ENCODE results near the gene FOCAD.
"Not testable (repeated sequence)": the region's sequence is repeated elsewhere in the genome, so short reads cannot be mapped to it uniquely, and the experiment has no call there.

Gene FOCAD

GRCh38 chr9:20973246-20973947 is 289.3 kb downstream of the FOCAD start:
- not testable (repeated sequence) for DNase-seq (ENCODE audit: low spot score)

GRCh38 chr9:20974191-20974938 is 290.3 kb downstream of the FOCAD start:
- DNase-seq (ENCODE audit: low spot score) = not testable (repeated sequence)

DNA sequence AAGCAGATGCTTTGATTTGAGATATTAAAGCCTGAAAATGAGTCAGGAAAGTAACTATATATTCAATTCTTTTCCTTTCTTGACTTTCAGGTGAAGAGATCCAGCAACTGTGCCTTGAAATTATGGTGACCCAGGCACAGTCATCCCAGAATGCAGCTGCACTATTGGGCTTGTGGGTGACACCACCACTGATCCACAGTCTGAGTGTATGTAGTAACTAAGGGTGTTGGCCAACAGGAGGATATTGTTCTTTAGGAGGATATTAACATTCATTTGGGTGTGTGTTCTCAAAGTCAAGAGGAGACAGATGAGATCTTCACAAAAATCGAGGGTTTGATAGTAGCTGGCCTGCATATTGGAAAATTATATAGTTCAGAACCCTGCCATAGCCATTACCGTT is 294.2 kb downstream of the FOCAD start:
- no peak for DNase-seq (ENCODE audit: low spot score)

DNA sequence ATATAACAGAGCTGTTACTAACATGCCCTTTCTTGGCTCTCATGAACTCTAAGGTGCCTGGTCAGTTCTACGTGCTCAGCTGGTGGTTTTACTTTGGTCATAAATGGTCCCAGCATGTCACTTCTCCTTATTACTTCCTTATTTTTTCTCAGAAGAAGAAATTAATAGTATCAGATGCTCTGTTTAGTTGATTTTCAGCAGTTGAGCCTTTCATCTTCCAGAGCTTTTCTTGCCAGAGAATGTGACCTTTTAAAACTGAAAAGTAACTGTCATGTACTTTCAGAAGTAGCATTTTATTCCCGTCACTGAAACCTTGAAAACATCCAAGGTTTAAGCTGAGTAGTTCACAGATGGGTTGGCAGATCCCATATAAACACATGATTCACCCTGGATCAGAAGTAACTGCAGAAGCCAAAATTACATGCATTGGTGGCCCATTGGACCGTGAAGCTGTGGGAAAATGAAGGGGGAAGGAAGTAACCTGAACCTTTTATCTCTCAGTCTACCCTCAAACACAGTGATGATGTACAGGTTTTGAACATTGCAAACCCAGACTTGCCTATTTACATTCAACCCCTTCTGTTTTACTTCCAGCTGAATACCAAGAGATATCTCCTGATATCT is 296.9 kb downstream of the FOCAD start:
- no peak for DNase-seq (ENCODE audit: low spot score)

- DNase-seq (ENCODE audit: low spot score) = no peak
Measured at GRCh38 chr9:20981486-20981885, 297.4 kb downstream of the FOCAD start.

GRCh38 chr9:20984506-20984905 is 300.4 kb downstream of the FOCAD start:
- DNase-seq (ENCODE audit: low spot score) = no peak

- DNase-seq (ENCODE audit: low spot score) = no peak
Measured at GRCh38 chr9:20985851-20986600, 302.0 kb downstream of the FOCAD start.

- no peak for DNase-seq (ENCODE audit: low spot score)
Measured at GRCh38 chr9:20987521-20987920, 303.5 kb downstream of the FOCAD start.

DNA sequence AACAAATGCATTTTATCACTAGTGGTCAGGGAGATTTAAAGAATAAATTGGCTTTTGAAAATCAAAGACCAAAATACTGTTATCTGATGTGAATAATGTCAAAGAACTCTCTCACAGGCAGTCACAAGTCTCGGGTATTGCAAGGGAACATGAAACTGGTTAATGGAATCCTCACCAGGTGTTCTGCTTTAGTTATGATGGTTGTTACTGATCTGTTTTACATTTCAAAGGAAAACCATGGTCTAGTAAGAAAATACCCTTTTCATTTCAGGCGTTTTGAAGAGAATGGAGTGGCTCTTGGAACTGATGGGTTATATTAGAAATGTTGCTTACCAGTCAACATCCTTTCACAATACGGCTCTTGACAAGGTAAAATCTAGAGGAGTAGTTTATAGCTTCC is 304.0 kb downstream of the FOCAD start:
- no peak for DNase-seq (ENCODE audit: low spot score)

- no peak for DNase-seq (ENCODE audit: low spot score)
Measured at GRCh38 chr9:20988671-20989315, 304.7 kb downstream of the FOCAD start.

GRCh38 chr9:20989923-20990341 is 305.9 kb downstream of the FOCAD start:
- no peak for DNase-seq (ENCODE audit: low spot score)

DNA sequence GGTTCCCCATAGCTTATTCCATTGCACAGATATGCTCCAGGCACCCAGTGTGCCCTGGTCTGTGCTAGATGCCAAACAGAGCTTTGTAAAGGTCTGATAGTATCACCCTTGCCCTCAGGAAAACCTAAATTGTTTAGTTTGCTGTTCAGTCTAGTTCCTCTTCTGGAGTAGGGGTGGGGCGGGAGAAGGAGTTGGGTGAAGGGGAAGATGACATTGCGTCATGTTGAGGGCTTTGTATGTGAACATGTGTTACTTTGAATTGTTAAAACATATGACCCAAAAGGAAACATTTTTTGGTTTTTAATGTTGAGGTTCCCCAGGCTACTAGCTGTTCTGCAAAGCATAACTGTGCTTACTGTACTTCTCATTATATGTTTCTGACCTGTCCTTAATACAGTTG is 306.8 kb downstream of the FOCAD start:
- DNase-seq (ENCODE audit: low spot score) = no peak

GRCh38 chr9:20994486-20994885 is 310.4 kb downstream of the FOCAD start:
- DNase-seq (ENCODE audit: low spot score) = no peak

DNA sequence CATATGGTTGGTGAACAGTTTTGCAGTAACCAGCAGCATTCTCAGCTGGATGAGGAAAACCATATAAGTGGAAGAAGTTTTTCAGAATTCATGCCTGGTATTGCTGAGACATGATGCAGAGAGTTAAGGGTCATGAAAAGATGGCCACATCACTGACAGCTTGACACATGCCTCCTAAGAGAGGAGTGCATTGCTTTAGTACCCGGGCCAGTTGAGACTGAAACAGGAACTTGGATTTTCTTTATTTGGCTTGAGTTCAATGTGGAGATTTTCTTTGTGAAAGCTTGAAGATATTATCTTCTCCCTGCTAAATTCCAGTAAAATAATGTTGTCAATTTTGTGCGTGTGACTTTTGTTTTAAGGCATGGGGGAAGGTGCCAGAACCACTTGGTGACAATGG is 311.6 kb downstream of the FOCAD start:
- no peak for DNase-seq (ENCODE audit: low spot score)

DNA sequence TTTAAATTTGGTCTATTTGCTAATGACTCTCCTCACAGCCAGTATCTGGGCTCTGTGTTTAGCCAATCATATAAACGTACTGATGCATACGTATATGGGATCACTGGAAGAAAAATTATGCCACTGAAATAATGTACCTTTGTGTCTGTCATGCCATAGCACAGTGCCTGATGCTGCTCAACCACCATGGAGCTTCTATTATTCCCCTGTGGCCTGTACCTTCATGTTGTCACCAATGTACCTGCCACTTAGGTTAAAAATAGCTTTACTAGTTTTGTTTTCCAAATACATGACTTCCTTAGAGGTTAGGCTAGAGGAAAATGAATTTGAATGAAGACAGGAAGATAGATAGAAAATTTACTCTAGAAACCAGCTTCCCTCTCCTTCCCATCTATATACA is 312.8 kb downstream of the FOCAD start:
- no peak for DNase-seq (ENCODE audit: low spot score)

DNA sequence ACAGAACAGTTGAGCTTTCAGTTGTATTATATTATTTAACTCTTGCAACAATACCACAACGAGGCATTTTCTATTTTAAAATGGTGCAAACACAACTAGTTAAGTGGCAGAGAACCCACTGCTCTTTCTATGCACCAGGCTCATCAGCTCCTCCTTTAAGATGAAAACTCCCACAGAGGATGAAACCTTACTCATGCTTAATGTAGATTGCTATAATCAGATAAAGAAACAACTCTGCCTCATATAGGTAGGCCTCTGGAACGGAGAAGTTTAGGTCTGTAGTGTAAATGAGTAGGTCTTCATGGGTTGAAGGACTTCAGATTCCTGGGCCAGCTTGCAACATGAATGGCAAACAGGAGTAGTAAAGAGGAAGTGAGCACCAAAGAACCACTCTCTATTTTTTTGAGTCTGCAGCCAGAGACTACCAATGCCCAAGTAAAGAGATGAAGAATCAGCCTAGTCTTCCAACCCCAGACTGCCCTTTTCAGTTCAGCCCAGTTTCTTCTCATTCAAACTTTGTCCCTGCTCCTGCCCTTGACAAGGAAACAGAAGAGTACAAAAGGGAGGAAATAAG is 313.5 kb downstream of the FOCAD start:
- DNase-seq (ENCODE audit: low spot score) = no peak

DNA sequence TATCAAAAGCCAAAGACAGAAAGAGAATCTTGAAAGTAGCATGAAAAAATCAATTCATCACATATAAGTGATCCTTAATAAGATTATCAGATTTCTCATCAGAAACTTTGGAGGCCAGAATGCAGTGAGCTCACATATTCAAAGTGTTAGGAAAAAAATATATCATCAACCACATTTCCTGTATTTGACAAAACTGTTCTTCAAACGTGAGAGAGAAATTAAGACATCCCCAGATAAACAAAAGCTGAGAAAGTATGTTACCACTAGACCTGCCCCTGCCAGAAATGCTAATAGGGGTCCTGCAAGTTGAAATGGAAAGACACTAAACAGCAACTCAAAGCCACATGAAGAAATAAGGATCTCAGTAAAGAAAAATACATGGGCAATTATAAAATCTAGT is 317.5 kb downstream of the FOCAD start:
- DNase-seq (ENCODE audit: low spot score) = no peak

GRCh38 chr9:21002040-21002439 is 318.0 kb downstream of the FOCAD start:
- no peak for DNase-seq (ENCODE audit: low spot score)

DNA sequence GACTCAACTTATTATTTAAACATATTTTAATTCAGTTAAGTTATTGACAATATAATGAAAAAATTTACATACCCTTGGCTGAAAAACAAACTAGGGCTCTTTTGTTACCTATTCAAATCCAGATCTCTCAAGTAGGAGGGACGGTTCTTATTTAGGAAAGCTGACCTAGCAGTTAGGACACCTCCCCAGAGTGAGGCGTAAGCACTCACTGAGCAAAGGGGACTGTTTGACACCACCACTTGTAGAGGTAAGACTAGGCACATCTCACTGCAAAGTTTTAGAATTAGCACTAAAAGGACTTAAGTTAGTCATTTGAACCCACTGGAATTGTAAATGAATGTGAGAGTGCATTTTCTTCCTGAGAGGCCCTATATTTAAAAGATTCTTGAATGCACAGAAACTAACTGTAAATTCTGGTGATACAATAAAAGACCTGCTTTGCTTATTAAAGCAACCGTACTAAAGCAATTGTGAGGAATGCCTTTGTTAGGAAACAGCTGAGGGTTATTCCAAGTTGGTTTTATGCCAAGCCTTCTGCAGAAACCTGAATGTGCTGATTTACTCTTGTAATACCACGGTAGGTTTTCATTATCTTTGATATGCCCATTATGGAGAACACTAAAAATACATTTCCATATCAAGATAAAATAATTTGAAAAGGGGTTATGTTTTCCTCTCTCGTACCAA is 331.2 kb downstream of the FOCAD start:
- DNase-seq (ENCODE audit: low spot score) = no peak

GRCh38 chr9:21015995-21016394 is 331.9 kb downstream of the FOCAD start:
- no peak for DNase-seq (ENCODE audit: low spot score)
